HG02840 (cell line): Measurements from ENCODE around the gene ANKRD11.
"Not testable (repeated sequence)": the region's sequence is repeated elsewhere in the genome, so short reads cannot be mapped to it uniquely, and the experiment has no call there.

Experiments
- ATAC-seq: cut with Tn5 transposase; IDR thresholded peaks from one replicate; pipeline ENCODE4 v1.9.1; 2021; ENCODE audit warnings: mild to moderate bottlenecking, moderate library complexity, moderate number of reproducible peaks; ENCODE audit not compliant: unreplicated experiment, low FRiP score

The ANKRD11 gene

GRCh38 chr16:89390224-89390583 lies 100.2 kb downstream of the ANKRD11 start:
- not testable (repeated sequence) for ATAC-seq

- ATAC-seq = not testable (repeated sequence)
Measured at GRCh38 chr16:89389504-89390223, 100.7 kb downstream of the ANKRD11 start.

GRCh38 chr16:89388536-89388935 lies 101.8 kb downstream of the ANKRD11 start:
- ATAC-seq = no peak

- ATAC-seq = no peak
Measured at GRCh38 chr16:89386306-89387185, 103.8 kb downstream of the ANKRD11 start.

- no peak for ATAC-seq
Measured at GRCh38 chr16:89385712-89386111, 104.6 kb downstream of the ANKRD11 start.

GRCh38 chr16:89384282-89384681 lies 106.1 kb downstream of the ANKRD11 start:
- ATAC-seq = no peak

- ATAC-seq = no peak
Measured at GRCh38 chr16:89383095-89384003, 107.0 kb downstream of the ANKRD11 start.

- not testable (repeated sequence) for ATAC-seq
Measured at GRCh38 chr16:89382555-89382954, 107.8 kb downstream of the ANKRD11 start.

GRCh38 chr16:89381788-89382187 lies 108.6 kb downstream of the ANKRD11 start:
- no peak for ATAC-seq

- no peak for ATAC-seq
Measured at GRCh38 chr16:89380681-89381080, 109.7 kb downstream of the ANKRD11 start.

GRCh38 chr16:89378947-89379771 lies 111.2 kb downstream of the ANKRD11 start:
- no peak for ATAC-seq

- ATAC-seq = no peak
Measured at GRCh38 chr16:89377453-89377848, 112.9 kb downstream of the ANKRD11 start.

- no peak for ATAC-seq
Measured at GRCh38 chr16:89376812-89377452, 113.4 kb downstream of the ANKRD11 start.

- ATAC-seq = no peak
Measured at GRCh38 chr16:89375686-89376085, 114.7 kb downstream of the ANKRD11 start.

- ATAC-seq = no peak
Measured at GRCh38 chr16:89375021-89375420, 115.3 kb downstream of the ANKRD11 start.

- ATAC-seq = no peak
Measured at GRCh38 chr16:89374393-89374960, 115.9 kb downstream of the ANKRD11 start.

- no peak for ATAC-seq
Measured at GRCh38 chr16:89373355-89374110, 116.8 kb downstream of the ANKRD11 start.

- no peak for ATAC-seq
Measured at GRCh38 chr16:89371968-89372634, 118.3 kb downstream of the ANKRD11 start.
